Measurements from ENCODE around the gene SIGLEC7.

Gene SIGLEC7

GRCh38 chr19:51119101-51119500 is 23.0 kb upstream of the SIGLEC7 start:
- TF ChIP-seq, protein P1, sequence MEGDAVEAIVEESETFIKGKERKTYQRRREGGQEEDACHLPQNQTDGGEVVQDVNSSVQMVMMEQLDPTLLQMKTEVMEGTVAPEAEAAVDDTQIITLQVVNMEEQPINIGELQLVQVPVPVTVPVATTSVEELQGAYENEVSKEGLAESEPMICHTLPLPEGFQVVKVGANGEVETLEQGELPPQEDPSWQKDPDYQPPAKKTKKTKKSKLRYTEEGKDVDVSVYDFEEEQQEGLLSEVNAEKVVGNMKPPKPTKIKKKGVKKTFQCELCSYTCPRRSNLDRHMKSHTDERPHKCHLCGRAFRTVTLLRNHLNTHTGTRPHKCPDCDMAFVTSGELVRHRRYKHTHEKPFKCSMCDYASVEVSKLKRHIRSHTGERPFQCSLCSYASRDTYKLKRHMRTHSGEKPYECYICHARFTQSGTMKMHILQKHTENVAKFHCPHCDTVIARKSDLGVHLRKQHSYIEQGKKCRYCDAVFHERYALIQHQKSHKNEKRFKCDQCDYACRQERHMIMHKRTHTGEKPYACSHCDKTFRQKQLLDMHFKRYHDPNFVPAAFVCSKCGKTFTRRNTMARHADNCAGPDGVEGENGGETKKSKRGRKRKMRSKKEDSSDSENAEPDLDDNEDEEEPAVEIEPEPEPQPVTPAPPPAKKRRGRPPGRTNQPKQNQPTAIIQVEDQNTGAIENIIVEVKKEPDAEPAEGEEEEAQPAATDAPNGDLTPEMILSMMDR (IDR thresholded peaks at IDR 0.05; ENCODE audit: low read depth, low read length): no peak
- no peak overlapping the region for H3K4me3 ChIP-seq (ENCODE audit: low read depth, low read length)

DNA sequence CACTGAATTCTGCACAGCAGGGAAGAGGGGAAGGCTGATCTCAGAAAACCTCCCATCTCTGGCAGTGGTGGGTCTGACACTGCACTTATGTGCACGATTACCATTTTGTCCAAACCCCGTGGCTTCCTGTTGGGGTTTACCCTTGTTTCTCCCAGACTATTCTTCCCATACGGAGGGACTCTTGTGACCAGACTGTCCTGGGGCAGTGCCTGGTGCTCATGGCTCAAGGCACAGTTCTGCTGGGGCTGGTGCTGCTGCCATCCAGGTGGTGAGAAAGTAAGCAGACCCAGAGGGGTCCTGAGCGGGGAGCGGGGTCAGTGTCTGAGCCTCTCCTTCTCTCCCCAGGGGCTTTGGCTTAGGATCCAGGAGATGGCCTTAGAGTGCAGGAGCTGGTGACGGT is 22.5 kb upstream of the SIGLEC7 start:
- H3K4me3 ChIP-seq (ENCODE audit: low read depth, low read length): no peak overlapping the region
- TF ChIP-seq, protein P1 (IDR thresholded peaks at IDR 0.05; ENCODE audit: low read depth, low read length): no peak

- TF ChIP-seq, protein P1 (IDR thresholded peaks at IDR 0.05; ENCODE audit: low read depth, low read length): no peak
- no peak overlapping the region for H3K4me3 ChIP-seq (ENCODE audit: low read depth, low read length)
Measured at GRCh38 chr19:51120160-51120559, 21.9 kb upstream of the SIGLEC7 start.

DNA sequence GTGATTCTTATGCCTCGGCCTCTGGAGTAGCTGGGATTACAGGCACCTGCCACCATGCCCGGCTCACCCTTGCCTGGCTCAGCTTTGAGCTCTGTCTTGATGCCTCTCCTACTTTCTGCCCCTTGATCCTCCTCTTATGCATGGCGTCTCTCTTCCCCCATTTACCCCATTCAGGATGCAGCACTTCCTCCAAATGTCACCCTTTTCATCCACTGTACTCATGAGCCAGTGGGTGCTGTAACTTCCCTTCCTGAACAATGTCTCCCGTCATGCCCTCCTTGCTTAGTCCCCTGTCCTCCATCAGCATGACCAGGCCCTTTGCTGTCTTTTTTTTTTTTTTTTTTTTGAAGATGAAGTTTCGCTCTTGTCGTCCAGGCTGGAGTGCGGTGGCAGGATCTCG is 20.8 kb upstream of the SIGLEC7 start:
- H3K4me3 ChIP-seq (ENCODE audit: low read depth, low read length): no peak overlapping the region
- TF ChIP-seq, protein P1 (IDR thresholded peaks at IDR 0.05; ENCODE audit: low read depth, low read length): no peak

DNA sequence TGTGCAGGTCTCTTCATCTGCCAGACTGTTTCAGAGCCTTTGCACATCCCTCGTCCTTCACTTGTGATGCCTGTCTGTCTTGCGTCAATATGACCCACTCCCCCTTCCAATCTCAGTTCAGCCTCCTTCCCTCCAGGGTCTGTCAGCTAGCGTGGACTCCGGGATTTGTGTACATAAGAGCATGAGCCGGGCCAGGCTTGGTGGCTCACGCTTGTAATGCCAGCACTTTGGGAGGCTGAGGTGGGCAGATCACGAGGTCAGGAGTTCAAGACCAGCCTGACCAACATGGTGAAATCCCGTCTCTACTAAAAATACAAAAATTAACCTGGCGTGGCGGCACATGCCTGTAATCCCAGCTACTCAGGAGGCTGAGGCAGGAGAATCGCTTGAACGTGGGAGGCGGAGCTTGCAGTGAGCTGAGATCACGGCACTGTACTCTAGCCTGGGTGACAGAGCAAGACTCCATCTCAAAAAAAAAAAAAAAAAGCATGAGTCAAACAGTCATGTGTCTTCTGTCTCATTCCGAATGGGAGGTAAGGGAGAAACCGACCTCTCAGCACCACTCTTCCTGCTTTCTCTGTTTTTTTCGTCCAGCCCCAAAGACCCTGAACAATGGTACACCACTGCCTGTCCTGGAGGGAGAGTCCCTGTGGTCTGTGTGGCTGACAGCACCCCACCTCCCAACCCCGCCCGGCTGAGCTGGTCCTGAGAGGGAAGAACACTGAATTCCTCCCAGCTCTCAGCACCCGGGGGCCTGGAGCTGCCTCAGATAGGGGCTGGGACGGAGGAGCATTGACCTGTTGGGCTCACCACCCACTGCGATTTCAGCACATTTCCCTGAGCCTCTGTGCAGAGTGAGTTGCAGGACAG is 19.8 kb upstream of the SIGLEC7 start:
- TF ChIP-seq, protein P1 (IDR thresholded peaks at IDR 0.05; ENCODE audit: low read depth, low read length): no peak
- no peak overlapping the region for H3K4me3 ChIP-seq (ENCODE audit: low read depth, low read length)

GRCh38 chr19:51123381-51123800 is 18.7 kb upstream of the SIGLEC7 start:
- TF ChIP-seq, protein P1 (IDR thresholded peaks at IDR 0.05; ENCODE audit: low read depth, low read length): no peak
- no peak overlapping the region for H3K4me3 ChIP-seq (ENCODE audit: low read depth, low read length)

- TF ChIP-seq, protein P1 (IDR thresholded peaks at IDR 0.05; ENCODE audit: low read depth, low read length): no peak
Measured at GRCh38 chr19:51123802-51124201, 18.3 kb upstream of the SIGLEC7 start.

More at GRCh38 chr19:51123802-51124201, 18.3 kb upstream of the SIGLEC7 start:
- H3K4me3 ChIP-seq (ENCODE audit: low read depth, low read length): no peak overlapping the region
